Measurements from ENCODE around the gene NEDD4L.

DNA sequence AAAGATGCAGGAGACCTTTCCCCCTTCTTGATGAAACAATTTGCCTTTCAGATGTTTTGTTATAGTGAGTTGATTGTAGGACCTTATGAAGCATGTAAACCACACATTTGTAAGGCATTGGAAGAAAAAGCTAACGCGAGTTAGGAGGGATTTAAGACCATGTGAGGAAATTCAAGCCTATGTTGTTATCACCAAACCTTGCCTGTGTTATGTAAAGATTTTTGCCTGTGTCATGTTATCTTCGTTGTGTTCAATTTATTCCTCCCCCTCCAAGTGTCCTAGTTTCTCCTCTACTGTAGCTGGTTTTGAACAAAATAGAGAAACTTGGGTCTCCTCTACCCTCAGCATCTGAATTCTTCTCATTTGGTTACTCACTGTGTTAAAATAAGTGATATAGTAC is 173.0 kb downstream of the NEDD4L start:
- TF ChIP-seq, protein P1, sequence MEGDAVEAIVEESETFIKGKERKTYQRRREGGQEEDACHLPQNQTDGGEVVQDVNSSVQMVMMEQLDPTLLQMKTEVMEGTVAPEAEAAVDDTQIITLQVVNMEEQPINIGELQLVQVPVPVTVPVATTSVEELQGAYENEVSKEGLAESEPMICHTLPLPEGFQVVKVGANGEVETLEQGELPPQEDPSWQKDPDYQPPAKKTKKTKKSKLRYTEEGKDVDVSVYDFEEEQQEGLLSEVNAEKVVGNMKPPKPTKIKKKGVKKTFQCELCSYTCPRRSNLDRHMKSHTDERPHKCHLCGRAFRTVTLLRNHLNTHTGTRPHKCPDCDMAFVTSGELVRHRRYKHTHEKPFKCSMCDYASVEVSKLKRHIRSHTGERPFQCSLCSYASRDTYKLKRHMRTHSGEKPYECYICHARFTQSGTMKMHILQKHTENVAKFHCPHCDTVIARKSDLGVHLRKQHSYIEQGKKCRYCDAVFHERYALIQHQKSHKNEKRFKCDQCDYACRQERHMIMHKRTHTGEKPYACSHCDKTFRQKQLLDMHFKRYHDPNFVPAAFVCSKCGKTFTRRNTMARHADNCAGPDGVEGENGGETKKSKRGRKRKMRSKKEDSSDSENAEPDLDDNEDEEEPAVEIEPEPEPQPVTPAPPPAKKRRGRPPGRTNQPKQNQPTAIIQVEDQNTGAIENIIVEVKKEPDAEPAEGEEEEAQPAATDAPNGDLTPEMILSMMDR (optimal IDR thresholded peaks at IDR 0.05 in 1 of 3, IDR thresholded peaks at IDR 0.05 in 1 of 3, conservative IDR thresholded peaks at IDR 0.05 in 1 of 3; ENCODE audit: extremely low read depth in 1 of 3, insufficient read depth in 2 of 3, low read length in 3 of 3): no peak
- no peak for TF ChIP-seq EZH2 (IDR thresholded peaks at IDR 0.05; ENCODE audit: low read length)

Measured in keratinocyte (primary cell).